Fibroblast of upper back skin (primary cell): Measurements from ENCODE around the gene ABTB2.

ENCODE experiments used
- DNase-seq: peaks from one replicate; pipeline ENCODE4 v3.0.0-alpha.2; 2013

Gene ABTB2

DNA sequence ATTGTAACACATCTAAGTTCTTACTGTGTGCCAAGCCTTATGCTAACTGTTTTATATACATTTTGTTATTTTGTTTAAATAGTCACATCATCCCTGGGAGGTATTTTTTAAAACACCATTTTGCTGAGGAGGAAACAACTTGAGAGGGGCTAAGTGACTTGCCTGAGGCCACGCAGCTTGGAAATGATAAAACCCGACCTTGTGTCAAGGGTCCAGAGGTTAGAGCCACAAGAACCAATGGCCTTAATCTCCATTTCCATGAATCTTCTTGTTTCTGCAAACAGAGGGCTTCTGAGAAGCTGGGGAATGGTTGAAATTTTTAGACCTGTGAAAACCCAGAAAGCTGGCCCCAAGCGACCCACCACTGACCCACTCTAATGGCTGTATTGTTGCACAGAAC, 16.7 kb downstream of the ABTB2 start:
- DNase-seq = no peak

GRCh38 chr11:34340653-34341052, 17.2 kb downstream of the ABTB2 start:
- DNase-seq = no peak

GRCh38 chr11:34339149-34340064, 18.4 kb downstream of the ABTB2 start:
- DNase-seq = no peak

GRCh38 chr11:34337016-34337415, 20.8 kb downstream of the ABTB2 start:
- DNase-seq = no peak

- DNase-seq = no peak
Measured at GRCh38 chr11:34335801-34336200, 22.0 kb downstream of the ABTB2 start.

- DNase-seq = no peak
Measured at GRCh38 chr11:34335331-34335730, 22.5 kb downstream of the ABTB2 start.

DNA sequence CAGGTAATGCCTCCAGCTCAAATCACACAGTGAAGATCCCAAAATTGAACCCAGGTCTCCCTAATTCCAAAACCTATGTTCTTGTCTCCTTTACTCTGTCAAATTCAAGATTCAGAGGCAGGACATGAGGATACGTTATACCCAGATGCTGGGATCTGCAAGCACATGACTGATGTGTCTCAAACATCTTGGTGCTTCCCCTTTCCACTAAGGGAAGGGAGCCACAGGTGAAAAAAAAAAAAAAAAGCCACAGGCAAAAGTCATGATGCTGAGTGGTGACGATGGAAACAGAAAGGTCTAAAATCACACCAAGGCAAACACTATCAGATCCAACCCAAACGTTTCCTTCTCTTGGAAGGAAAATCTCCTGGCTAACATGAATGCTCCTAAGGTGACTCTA, 24.0 kb downstream of the ABTB2 start:
- DNase-seq = no peak

GRCh38 chr11:34332524-34332923, 25.3 kb downstream of the ABTB2 start:
- DNase-seq = no peak

- DNase-seq = no peak
Measured at GRCh38 chr11:34331736-34332135, 26.1 kb downstream of the ABTB2 start.

DNA sequence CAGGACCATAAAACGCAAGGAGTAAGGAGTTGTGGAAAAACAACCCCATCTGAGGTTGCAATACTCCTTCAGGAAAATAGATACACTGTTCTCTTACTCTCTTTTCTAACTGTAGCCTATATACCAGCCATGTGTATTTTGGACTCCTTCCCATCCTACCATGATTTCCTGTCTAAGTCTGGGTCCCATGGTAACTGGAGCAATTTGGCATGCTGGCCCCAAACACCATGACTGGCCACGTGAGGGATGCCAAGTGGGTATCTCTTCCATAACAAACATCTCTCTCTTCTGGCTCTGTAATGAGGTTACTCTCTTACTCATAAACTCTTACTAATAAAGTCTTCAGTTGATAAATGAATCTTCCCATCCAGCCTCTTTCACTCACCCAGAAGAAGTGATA, 26.5 kb downstream of the ABTB2 start:
- peak; percentile 66 for DNase-seq

GRCh38 chr11:34330653-34331052, 27.2 kb downstream of the ABTB2 start:
- DNase-seq = no peak

DNA sequence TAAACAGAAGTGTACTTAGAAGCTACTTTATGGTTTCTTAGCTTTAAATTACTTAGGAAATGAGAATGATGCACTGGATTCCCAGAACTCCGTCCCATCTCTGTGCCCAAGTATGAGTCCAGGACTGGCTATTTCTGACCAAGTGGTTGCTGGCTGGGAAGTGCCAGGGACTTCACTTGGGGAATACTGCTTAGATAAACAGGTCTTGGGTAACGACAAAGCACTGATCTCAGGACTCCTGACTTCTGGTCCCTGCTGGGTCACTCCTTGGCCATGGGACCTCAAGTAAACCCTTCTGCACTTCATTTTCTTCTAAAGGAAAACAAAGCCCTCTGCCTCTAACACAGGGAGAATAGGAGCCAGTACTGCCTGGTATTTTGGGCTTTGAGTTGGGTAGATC, 27.9 kb downstream of the ABTB2 start:
- no peak for DNase-seq

DNA sequence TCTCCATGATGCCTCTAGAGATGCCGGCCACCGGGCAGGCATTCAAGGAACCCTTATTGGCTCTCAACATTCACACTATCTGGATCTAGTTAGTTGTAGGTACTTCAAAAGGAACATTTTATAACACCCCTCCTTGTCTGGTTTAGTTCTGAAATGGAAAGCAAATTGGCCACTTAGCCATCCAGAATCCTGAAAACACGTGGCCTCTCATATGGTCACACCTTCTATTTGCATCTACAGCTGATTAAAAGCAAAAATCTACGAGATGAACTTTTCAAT, 29.2 kb downstream of the ABTB2 start:
- no peak for DNase-seq

DNA sequence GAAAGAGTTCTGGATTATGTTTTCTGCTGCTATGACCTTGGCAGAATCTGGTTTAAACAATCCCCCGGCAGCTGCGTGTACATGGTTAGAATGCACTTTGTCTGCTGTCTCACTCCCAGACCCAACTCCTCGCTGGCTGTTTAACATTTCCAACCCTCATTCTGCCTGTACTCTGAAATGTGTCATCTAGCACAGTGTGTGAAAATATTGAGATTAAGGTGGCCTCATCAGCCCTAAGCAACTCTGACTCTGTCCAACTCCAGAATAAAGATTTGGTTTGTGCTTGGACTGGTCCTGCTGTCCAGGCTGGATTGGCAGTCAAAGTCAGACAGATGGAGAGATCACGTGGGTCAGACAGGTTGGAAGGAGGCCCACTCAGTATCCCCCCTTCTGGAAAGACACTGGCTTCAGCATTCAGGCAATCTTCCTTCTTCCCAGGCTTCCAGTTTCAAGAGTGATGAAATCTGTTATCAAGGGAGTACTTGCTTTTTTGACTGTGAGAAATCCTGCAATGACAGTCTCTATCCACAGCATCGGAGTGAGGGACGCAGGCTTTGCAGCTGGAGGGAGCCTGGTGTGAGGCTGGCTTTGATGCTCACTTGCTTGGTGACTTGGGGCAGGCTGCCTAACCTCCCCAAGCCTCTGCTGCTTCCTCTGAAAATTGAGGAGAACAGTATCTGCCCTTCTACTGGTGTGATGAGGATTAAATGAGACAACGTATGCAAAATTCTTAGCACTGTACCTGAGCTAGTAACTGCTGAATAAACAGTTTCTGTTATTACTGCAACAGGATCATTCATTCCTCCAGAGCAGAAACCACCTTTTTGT, 29.8 kb downstream of the ABTB2 start:
- DNase-seq = peak; percentile 50

GRCh38 chr11:34324466-34324865, 33.3 kb downstream of the ABTB2 start:
- DNase-seq = no peak

- no peak for DNase-seq
Measured at GRCh38 chr11:34323601-34324000, 34.2 kb downstream of the ABTB2 start.

GRCh38 chr11:34318111-34319037, 39.4 kb downstream of the ABTB2 start:
- DNase-seq = peak; percentile 39

GRCh38 chr11:34317666-34318065, 40.1 kb downstream of the ABTB2 start:
- DNase-seq = no peak

GRCh38 chr11:34317036-34317360, 40.8 kb downstream of the ABTB2 start:
- DNase-seq = no peak

- DNase-seq = peak; percentile 35
Measured at GRCh38 chr11:34316347-34317035, 41.3 kb downstream of the ABTB2 start.

DNA sequence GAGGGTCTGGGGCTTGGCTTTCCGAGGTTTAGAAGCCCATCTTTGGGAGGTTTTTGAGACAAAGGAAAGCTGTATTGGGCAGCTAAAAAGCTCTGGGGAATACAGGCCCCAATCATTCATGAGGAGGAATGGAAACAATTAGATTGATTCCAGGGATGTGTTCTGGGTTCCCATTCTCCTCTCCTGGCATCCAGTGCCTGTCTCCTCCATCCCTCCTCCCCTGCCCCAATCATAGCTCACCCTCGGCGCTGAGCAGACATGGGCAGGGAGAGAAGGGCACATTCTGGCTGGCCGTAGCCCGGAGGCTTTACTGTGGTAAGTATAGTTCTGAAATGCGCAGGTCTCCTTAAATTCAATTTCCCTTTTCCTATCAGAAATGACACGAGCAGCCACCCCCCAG, 42.4 kb downstream of the ABTB2 start:
- DNase-seq = no peak

DNA sequence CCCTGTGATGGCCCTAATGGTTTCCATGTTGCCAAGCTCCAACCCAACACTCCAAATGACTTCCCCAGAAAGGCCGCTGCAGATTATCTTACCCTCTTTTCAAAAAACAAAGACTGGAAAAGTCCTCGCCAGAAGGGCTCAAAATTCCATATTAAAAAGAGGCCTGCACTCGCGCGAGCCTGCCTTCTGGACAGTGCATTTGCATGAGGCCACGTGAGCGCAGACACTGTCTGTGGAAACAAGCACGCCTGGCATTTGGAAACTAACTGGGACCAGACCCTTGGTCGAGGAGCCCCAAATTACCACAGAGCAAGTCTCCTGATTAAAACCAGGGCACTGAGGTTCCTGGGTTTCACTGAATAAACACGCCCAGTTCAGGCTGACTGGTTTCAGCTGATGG, 42.9 kb downstream of the ABTB2 start:
- DNase-seq = peak; percentile 35

DNA sequence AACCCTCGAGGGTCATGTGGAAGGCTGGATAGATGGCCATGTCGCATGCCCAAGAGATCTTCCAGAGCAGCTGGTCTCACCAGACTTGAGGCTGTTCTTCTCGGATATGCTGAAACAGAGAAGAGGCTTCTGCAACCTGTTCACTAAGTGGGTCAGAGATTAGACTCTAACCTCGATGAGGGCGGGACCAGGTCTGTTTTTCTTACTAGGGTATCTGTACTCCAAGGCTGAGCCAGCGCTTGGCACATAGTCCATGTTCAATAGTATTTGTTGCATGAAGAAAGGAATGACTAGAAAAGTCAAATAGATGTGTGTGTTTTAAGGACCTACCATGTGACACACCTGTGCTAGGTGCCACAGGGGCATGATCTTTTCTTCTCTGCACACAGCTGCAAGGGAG, 43.6 kb downstream of the ABTB2 start:
- no peak for DNase-seq
